Esophagus muscularis mucosa (tissue), 4 donors: Measurements from ENCODE around the gene AOAH. TPM values are rescaled to one million over a fixed set of nuclear protein-coding genes. Genes with fewer than 3 reads are reported as not detected.
A peak's percentile ranks its signal among the peaks of the same experiment; 100 is the strongest.

Experiments
- DNase-seq: peaks from one replicate; pipeline ENCODE4 v3.0.0-alpha.2; 2017; ENCODE audit errors: extremely low spot score
- H3K27ac ChIP-seq, 4 donors: fragments of 200-600 bp; sonication (generic); replicated peaks in 1 of 4; 1 replicate in 3 of 4; 2 replicates in 1 of 4; pipeline ENCODE4 v1.5.1; 2016 to 2019; ENCODE audit warnings: mild to moderate bottlenecking in 1 of 4
- H3K27me3 ChIP-seq, 4 donors: fragments of 200-600 bp; sonication (generic); one replicate each; pipeline versions ENCODE4 v1.5.1 to v1.6.0; 2016 to 2019
- H3K36me3 ChIP-seq, 4 donors: fragments of 200-600 bp; sonication (generic); one replicate each; pipeline ENCODE4 v1.5.1; 2016 to 2019
- H3K4me1 ChIP-seq, 4 donors: fragments of 200-600 bp; sonication (generic); one replicate each; pipeline ENCODE4 v1.5.1; 2016 to 2019
- H3K4me3 ChIP-seq, 4 donors: fragments of 200-600 bp; sonication (generic); 1 replicate in 2 of 4; 2 replicates in 2 of 4; pipeline ENCODE4 v1.5.1; 2016 to 2019; ENCODE audit warnings: mild to moderate bottlenecking in 4 of 4, moderate library complexity in 1 of 4
- H3K9me3 ChIP-seq, 4 donors: fragments of 200-600 bp; sonication (generic); 1 replicate in 3 of 4; 2 replicates in 1 of 4; pipeline ENCODE4 v1.5.1; 2016 to 2019
- EP300 ChIP-seq: sonication (generic); formaldehyde crosslinking; IDR thresholded peaks from one replicate; pipeline ENCODE4 v1.6.1; 2017; ENCODE audit warnings: antibody characterized with exemption
- POLR2A ChIP-seq: fragments of 450-650 bp; IDR thresholded peaks from one replicate; pipeline ENCODE4 v1.6.1; 2017; ENCODE audit warnings: antibody characterized with exemption, moderate library complexity, mild to moderate bottlenecking, low read depth
- POLR2AphosphoS5 ChIP-seq, 2 donors: sonication (generic); formaldehyde crosslinking; IDR thresholded peaks; one replicate each; pipeline ENCODE4 v1.6.1; 2017; ENCODE audit warnings: antibody characterized with exemption in 2 of 2
- WGBS: methylation state at CpG from one replicate; pipeline ENCODE4 v1.1.5; 2018; 5-methylcytosine and 5-hydroxymethylcytosine counted together
- intact Hi-C: fragments of 100-400 bp; cut with DNase I; formaldehyde crosslinking; loops from one replicate; pipeline ENCODE4 v1.15.1; 2023
- total RNA-seq, 4 donors: library from RNA; depleted of rRNA; stranded (reverse); fragments of >200 nt; gene quantifications; one replicate each; pipeline versions ENCODE4 v1.1.0 to v1.2.1, GENCODE V29; 2016
- TF ChIP-seq, protein P1 (sequence below), 3 experiments: fragments of 200-600 bp in 2 of 3; fragments of 450-650 bp in 1 of 3; sonication (generic) in 2 of 3; IDR thresholded peaks; one replicate each; pipeline ENCODE4 v1.5.1; 2017 to 2019; ENCODE audit warnings: antibody characterized with exemption in 3 of 3, mild to moderate bottlenecking in 2 of 3, moderate library complexity in 1 of 3

The AOAH gene
- total RNA-seq, 4 donors from 2014 or later: 2.0 to 16.1 (median 4.5) TPM

DNA sequence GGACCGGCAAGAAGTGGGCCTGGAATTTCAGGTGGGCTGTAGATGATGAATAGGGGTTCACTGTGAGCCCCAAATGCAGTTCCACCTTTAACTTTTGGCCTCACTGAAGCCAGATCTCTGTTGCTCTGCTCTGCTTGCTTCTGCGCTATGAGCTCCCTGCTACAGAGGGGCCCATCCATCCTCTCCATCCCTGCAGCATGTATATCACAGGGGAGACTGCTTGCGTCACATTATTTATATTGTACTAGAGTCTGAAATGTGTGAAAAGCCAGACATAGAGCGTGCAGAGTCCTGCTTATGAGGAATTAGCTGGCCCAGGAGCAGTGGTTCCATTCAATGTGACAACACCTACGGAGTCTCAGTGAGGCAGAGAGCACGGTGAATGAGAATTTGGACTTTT is 69.9 kb downstream of the AOAH start:
- TF ChIP-seq, protein P1, sequence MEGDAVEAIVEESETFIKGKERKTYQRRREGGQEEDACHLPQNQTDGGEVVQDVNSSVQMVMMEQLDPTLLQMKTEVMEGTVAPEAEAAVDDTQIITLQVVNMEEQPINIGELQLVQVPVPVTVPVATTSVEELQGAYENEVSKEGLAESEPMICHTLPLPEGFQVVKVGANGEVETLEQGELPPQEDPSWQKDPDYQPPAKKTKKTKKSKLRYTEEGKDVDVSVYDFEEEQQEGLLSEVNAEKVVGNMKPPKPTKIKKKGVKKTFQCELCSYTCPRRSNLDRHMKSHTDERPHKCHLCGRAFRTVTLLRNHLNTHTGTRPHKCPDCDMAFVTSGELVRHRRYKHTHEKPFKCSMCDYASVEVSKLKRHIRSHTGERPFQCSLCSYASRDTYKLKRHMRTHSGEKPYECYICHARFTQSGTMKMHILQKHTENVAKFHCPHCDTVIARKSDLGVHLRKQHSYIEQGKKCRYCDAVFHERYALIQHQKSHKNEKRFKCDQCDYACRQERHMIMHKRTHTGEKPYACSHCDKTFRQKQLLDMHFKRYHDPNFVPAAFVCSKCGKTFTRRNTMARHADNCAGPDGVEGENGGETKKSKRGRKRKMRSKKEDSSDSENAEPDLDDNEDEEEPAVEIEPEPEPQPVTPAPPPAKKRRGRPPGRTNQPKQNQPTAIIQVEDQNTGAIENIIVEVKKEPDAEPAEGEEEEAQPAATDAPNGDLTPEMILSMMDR (IDR thresholded peaks at IDR 0.05): no peak
- TF ChIP-seq POLR2AphosphoS5 (IDR thresholded peaks at IDR 0.05) (no peak), EP300 (no peak), POLR2A (no peak)
- DNase-seq: peak; percentile 88
- Histone ChIP-seq H3K36me3 (no peaks in the 10 kb centered on the region), H3K4me3 (no peak overlapping the region), H3K27me3 (no peaks in the 10 kb centered on the region), H3K4me1 (peaks cover 0 to 18% (median 14%) of the 10 kb centered on the region in 4 donors), H3K27ac (no peak overlapping the region), H3K9me3 (no peaks in the 10 kb centered on the region)
- 83% methylated on average over 6 of the region's 6 CpGs for WGBS
- intact Hi-C loops: no loop called here

GRCh38 chr7:36653663-36654355 is 70.5 kb downstream of the AOAH start:
- no peak overlapping the region for H3K27ac ChIP-seq
- TF ChIP-seq POLR2A (no peak), EP300 (no peak), POLR2AphosphoS5 (IDR thresholded peaks at IDR 0.05) (no peak)
- TF ChIP-seq, protein P1 (IDR thresholded peaks at IDR 0.05): no peak
- intact Hi-C loops: no loop called here
- H3K36me3 ChIP-seq: no peaks in the 10 kb centered on the region
- no peak overlapping the region for H3K4me3 ChIP-seq
- H3K9me3 ChIP-seq: no peaks in the 10 kb centered on the region
- peaks cover 0 to 18% (median 14%) of the 10 kb centered on the region in 4 donors for H3K4me1 ChIP-seq
- DNase-seq: peak; percentile 55
- no peaks in the 10 kb centered on the region for H3K27me3 ChIP-seq
- WGBS: 68% methylated on average over 11 of the region's 11 CpGs

DNA sequence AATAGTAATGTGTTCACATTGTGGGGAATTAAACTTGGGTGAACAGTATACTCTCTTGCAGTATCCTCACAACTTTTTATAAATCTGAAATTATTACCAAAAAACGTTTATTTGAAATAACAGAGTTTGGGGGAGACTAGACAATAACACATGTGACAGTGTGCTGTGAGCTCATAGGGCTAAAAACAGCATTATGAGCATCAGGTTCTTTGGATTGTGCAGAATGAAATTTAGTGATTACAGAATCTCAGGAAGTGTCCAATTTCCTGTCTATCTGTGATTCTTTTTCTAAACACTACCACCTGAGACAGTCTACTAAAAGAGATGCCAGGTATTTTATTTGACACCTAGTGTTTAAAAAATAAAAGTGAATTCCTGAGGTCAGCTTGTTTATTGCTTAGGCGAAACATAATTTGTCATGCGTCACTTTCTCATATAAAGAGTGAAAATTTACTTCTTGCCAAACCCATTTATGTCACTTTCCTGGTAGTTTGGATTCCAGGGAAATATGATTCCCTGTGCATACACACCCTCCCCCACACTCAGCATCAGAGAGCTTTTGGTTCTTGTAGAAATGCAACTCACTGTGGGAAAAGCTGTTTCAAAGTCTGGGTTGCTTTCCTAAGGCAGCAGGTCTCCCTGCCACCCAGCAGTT is 71.2 kb downstream of the AOAH start:
- Histone ChIP-seq H3K4me3 (no peak overlapping the region), H3K4me1 (peaks cover 0 to 18% (median 14%) of the 10 kb centered on the region in 4 donors), H3K27ac (no peak overlapping the region), H3K9me3 (no peaks in the 10 kb centered on the region), H3K36me3 (no peaks in the 10 kb centered on the region), H3K27me3 (no peaks in the 10 kb centered on the region)
- WGBS: 42% methylated on average over 3 of the region's 3 CpGs
- TF ChIP-seq POLR2AphosphoS5 (IDR thresholded peaks at IDR 0.05) (no peak), EP300 (no peak), POLR2A (no peak)
- TF ChIP-seq, protein P1 (IDR thresholded peaks at IDR 0.05): no peak
- intact Hi-C loops: no loop called here
- no peak for DNase-seq

DNA sequence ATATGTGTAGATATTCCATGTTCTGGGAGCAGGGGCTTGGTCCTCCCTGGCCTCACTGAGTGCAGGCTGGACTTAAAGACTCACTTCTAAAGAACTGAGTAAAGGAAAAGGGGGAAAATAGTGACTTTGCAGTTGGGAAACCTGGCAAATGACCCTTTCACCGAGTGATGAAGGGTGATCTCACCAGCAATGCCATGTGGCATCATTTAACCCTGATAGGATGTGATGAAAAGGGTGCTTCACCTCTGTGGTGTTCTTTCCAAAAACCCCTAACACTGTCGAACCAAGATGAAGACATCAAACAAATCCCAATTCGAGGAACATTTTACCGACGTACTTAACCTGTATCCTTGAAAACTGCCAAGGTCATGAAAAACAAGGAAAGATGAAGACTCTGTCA is 71.9 kb downstream of the AOAH start:
- DNase-seq: peak; percentile 72
- WGBS: 84% methylated on average over 5 of the region's 5 CpGs
- H3K36me3 ChIP-seq: no peaks in the 10 kb centered on the region
- no peak overlapping the region for H3K4me3 ChIP-seq
- TF ChIP-seq POLR2A: no peak
- TF ChIP-seq, protein P1 (IDR thresholded peaks at IDR 0.05): no peak
- no peak for TF ChIP-seq POLR2AphosphoS5 (IDR thresholded peaks at IDR 0.05)
- no peak for TF ChIP-seq EP300
- H3K4me1 ChIP-seq: peaks cover 0 to 18% (median 14%) of the 10 kb centered on the region in 4 donors
- H3K9me3 ChIP-seq: no peaks in the 10 kb centered on the region
- no peaks in the 10 kb centered on the region for H3K27me3 ChIP-seq
- intact Hi-C loops: no loop called here
- H3K27ac ChIP-seq: no peak overlapping the region
